Activated CD8-positive, alpha-beta memory T cell treated with anti-CD3 and anti-CD28 coated beads for 48 hours (primary cell): ENCODE data around the gene ATAD3C.
"Not testable (repeated sequence)": the region's sequence is repeated elsewhere in the genome, so short reads cannot be mapped to it uniquely, and the experiment has no call there.

Source experiments
- DNase-seq, 3 experiments: peaks; one replicate each; pipeline ENCODE4 v3.0.0-alpha.2; 2020; ENCODE audit warnings: low read depth in 2 of 3, low spot score in 2 of 3

Gene ATAD3C

GRCh38 chr1:1468196-1468985, 18.9 kb downstream of the ATAD3C start:
- DNase-seq: not testable (repeated sequence)

- no peak for DNase-seq
These were observed 21.3 kb downstream of the ATAD3C start for GRCh38 chr1:1470626-1471388.

- DNase-seq: peak; percentile 88 to 92 (median 89)
These were observed 22.0 kb downstream of the ATAD3C start, which contains the start of gene ATAD3B for GRCh38 chr1:1471389-1472052. Gene ATAD3B (plus strand): TSS chr1:1471765. CDS start chr1:1471885, 120 bp downstream.

- not testable (repeated sequence) for DNase-seq
These were observed 22.8 kb downstream of the ATAD3C start for GRCh38 chr1:1472053-1472876.

GRCh38 chr1:1476011-1476410, 26.5 kb downstream of the ATAD3C start:
- not testable (repeated sequence) for DNase-seq

GRCh38 chr1:1477206-1477605, 27.7 kb downstream of the ATAD3C start:
- no peak for DNase-seq

GRCh38 chr1:1479547-1480487, 30.3 kb downstream of the ATAD3C start:
- DNase-seq: no peak

- DNase-seq: not testable (repeated sequence)
These were observed 31.0 kb downstream of the ATAD3C start for GRCh38 chr1:1480488-1480867.

GRCh38 chr1:1481811-1482210, 32.3 kb downstream of the ATAD3C start:
- not testable (repeated sequence) for DNase-seq

- no peak for DNase-seq
These were observed 33.4 kb downstream of the ATAD3C start for GRCh38 chr1:1482856-1483255.

GRCh38 chr1:1483714-1484113, 34.2 kb downstream of the ATAD3C start:
- no peak for DNase-seq

- not testable (repeated sequence) for DNase-seq
These were observed 35.7 kb downstream of the ATAD3C start for GRCh38 chr1:1484976-1485750.

GRCh38 chr1:1485755-1486317, 36.3 kb downstream of the ATAD3C start:
- not testable (repeated sequence) for DNase-seq

- no peak for DNase-seq
These were observed 38.2 kb downstream of the ATAD3C start for GRCh38 chr1:1487701-1488100.

GRCh38 chr1:1489231-1489630, 39.7 kb downstream of the ATAD3C start:
- DNase-seq: no peak

- no peak for DNase-seq
These were observed 40.4 kb downstream of the ATAD3C start for GRCh38 chr1:1489861-1490260.

- no peak for DNase-seq
These were observed 41.2 kb downstream of the ATAD3C start for GRCh38 chr1:1490633-1491230.

GRCh38 chr1:1491601-1492000, 42.1 kb downstream of the ATAD3C start:
- DNase-seq: no peak
